Progenitor cell of endocrine pancreas (in vitro differentiated cells): Measurements from ENCODE around the gene TRIM5. TPM values are rescaled to one million over a fixed set of nuclear protein-coding genes. Genes with fewer than 3 reads are reported as not detected.
"Not testable (repeated sequence)": the region's sequence is repeated elsewhere in the genome, so short reads cannot be mapped to it uniquely, and the experiment has no call there.

Experiments used
- DNase-seq: peaks from one replicate; pipeline ENCODE4 v3.0.0; 2021; ENCODE audit warnings: low spot score; ENCODE audit not compliant: unreplicated experiment
- H3K27ac Mint-ChIP-seq: 2 replicates; pipeline ENCODE4 v1.8.0; 2021; ENCODE audit warnings: mild to moderate bottlenecking, moderate library complexity, mixed read lengths
- H3K27me3 Mint-ChIP-seq: 2 replicates; pipeline ENCODE4 v1.8.0; 2021; ENCODE audit warnings: mixed read lengths
- H3K36me3 Mint-ChIP-seq: 2 replicates; pipeline ENCODE4 v1.8.0; 2022; ENCODE audit warnings: mixed read lengths; ENCODE audit not compliant: insufficient read depth
- H3K4me1 Mint-ChIP-seq: 2 replicates; pipeline ENCODE4 v1.8.0; 2021; ENCODE audit warnings: low read depth, mixed read lengths
- H3K4me3 Mint-ChIP-seq: 2 replicates; pipeline ENCODE4 v1.8.0; 2021; ENCODE audit warnings: low read depth, mild to moderate bottlenecking, moderate library complexity, mixed read lengths
- H3K9me3 Mint-ChIP-seq: 2 replicates; pipeline ENCODE4 v1.8.0; 2021; ENCODE audit warnings: low read depth, mixed read lengths
- CTCF ChIP-seq: fragments of 200-600 bp; sonication (generic); IDR thresholded peaks from one replicate; pipeline ENCODE4 v1.5.0; 2021; ENCODE audit warnings: antibody characterized with exemption, mild to moderate bottlenecking; ENCODE audit not compliant: unreplicated experiment
- total RNA-seq: library from RNA; stranded (reverse); gene quantifications from 2 replicates; pipeline ENCODE4 v1.2.1, GENCODE V29; 2021

TRIM5 gene
- total RNA-seq, 1 donor from 2014 or later, result 40.8 TPM

- Mint-ChIP-seq H3K27me3 (no peaks in the 10 kb centered on the region), H3K4me3 (no peak overlapping the region), H3K4me1 (peaks cover 5% of the 10 kb centered on the region), H3K36me3 (peaks cover 28% of the 10 kb centered on the region), H3K27ac (no peak overlapping the region), H3K9me3 (no peaks in the 10 kb centered on the region)
- DNase-seq, result no peak
- TF ChIP-seq CTCF, result no peak
Observed at GRCh38 chr11:5663511-5663910, 21.4 kb downstream of the TRIM5 start.

GRCh38 chr11:5658318-5658717 is 26.6 kb downstream of the TRIM5 start:
- H3K27ac Mint-ChIP-seq, result no peak overlapping the region
- H3K4me1 Mint-ChIP-seq, result no peaks in the 10 kb centered on the region
- no peak for DNase-seq
- TF ChIP-seq CTCF, result no peak
- peaks cover 16% of the 10 kb centered on the region for H3K36me3 Mint-ChIP-seq
- H3K4me3 Mint-ChIP-seq, result no peak overlapping the region
- H3K9me3 Mint-ChIP-seq, result peaks cover 3% of the 10 kb centered on the region
- H3K27me3 Mint-ChIP-seq, result no peaks in the 10 kb centered on the region

GRCh38 chr11:5656956-5657355 is 27.9 kb downstream of the TRIM5 start:
- H3K9me3 Mint-ChIP-seq, DNase-seq, H3K27ac Mint-ChIP-seq, H3K4me1 Mint-ChIP-seq, H3K27me3 Mint-ChIP-seq, H3K4me3 Mint-ChIP-seq: not testable (repeated sequence)
- H3K36me3 Mint-ChIP-seq, result peaks cover 16% of the 10 kb centered on the region

GRCh38 chr11:5655474-5655873 is 29.4 kb downstream of the TRIM5 start:
- TF ChIP-seq CTCF, result no peak

GRCh38 chr11:5646139-5646538 is 38.7 kb downstream of the TRIM5 start:
- no peaks in the 10 kb centered on the region for H3K27me3 Mint-ChIP-seq
- no peak for TF ChIP-seq CTCF
- peaks cover 2% of the 10 kb centered on the region for H3K9me3 Mint-ChIP-seq
- no peak overlapping the region for H3K4me3 Mint-ChIP-seq
- H3K36me3 Mint-ChIP-seq, result peaks cover 3% of the 10 kb centered on the region
- H3K27ac Mint-ChIP-seq, result no peak overlapping the region
- H3K4me1 Mint-ChIP-seq, result no peaks in the 10 kb centered on the region
- no peak for DNase-seq

More at GRCh38 chr11:5655474-5655873, 29.4 kb downstream of the TRIM5 start:
- Mint-ChIP-seq H3K36me3 (peaks cover 10% of the 10 kb centered on the region), H3K4me1 (no peaks in the 10 kb centered on the region), H3K27ac (no peak overlapping the region), H3K9me3 (peaks cover 11% of the 10 kb centered on the region), H3K27me3 (no peaks in the 10 kb centered on the region), H3K4me3 (no peak overlapping the region)
- no peak for DNase-seq

GRCh38 chr11:5643585-5643984 is 41.3 kb downstream of the TRIM5 start:
- DNase-seq, result no peak
- Mint-ChIP-seq H3K4me1 (peaks cover 5% of the 10 kb centered on the region), H3K4me3 (no peak overlapping the region), H3K36me3 (peaks cover 9% of the 10 kb centered on the region), H3K27ac (no peak overlapping the region), H3K27me3 (no peaks in the 10 kb centered on the region), H3K9me3 (peaks cover 6% of the 10 kb centered on the region)
- TF ChIP-seq CTCF, result no peak
